Measurements from ENCODE around the gene BRSK2. TPM values are rescaled to one million over a fixed set of nuclear protein-coding genes. Genes with fewer than 3 reads are reported as not detected.

Gene BRSK2
- total RNA-seq, 2 experiments from 2014 or later: 0.22 to 0.55 TPM

DNA sequence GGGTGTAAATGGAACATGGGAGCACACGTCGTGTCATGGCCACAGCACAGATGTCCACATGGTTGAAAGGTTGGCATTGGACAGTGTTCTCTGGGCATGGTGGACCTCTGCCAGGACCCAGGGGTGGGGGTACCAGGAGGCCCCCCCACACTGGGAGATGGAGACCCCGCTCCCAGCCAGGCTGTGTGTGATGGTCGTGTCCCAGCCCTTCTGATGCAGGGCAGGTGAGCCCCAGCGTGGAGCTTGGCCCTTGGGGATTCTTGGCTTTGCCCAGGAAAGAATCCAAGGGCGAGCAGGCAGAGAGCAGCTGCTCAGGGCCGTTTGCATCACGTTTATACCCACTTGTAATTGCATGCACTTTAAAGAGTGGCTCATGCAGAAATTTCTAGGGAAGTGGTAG is 22.0 kb upstream of the BRSK2 start:
- ATAC-seq (ENCODE audit: poor library complexity) (no peak), DNase-seq (no peak)
- H3K27me3 ChIP-seq (ENCODE audit: control insufficient read depth in 1 of 2, insufficient read depth in 2 of 2, low read length in 2 of 2): peaks cover 0 to 6% of the 10 kb centered on the region in 2 experiments
- no peaks in the 10 kb centered on the region for H3K9me3 Mint-ChIP-seq
- no peak overlapping the region for H3K4me3 ChIP-seq (ENCODE audit: low read length)
- intact Hi-C loops (cut with DNase I, micrococcal nuclease): no loop called here
- ChIA-PET POLR2A (no interaction called here), CTCF (no interaction called here)
- H3K27ac ChIP-seq (ENCODE audit: low read depth in 1 of 2, low read length in 2 of 2): no peak overlapping the region
- no peak overlapping the region for H3K27ac Mint-ChIP-seq
- TF ChIP-seq, protein P1, sequence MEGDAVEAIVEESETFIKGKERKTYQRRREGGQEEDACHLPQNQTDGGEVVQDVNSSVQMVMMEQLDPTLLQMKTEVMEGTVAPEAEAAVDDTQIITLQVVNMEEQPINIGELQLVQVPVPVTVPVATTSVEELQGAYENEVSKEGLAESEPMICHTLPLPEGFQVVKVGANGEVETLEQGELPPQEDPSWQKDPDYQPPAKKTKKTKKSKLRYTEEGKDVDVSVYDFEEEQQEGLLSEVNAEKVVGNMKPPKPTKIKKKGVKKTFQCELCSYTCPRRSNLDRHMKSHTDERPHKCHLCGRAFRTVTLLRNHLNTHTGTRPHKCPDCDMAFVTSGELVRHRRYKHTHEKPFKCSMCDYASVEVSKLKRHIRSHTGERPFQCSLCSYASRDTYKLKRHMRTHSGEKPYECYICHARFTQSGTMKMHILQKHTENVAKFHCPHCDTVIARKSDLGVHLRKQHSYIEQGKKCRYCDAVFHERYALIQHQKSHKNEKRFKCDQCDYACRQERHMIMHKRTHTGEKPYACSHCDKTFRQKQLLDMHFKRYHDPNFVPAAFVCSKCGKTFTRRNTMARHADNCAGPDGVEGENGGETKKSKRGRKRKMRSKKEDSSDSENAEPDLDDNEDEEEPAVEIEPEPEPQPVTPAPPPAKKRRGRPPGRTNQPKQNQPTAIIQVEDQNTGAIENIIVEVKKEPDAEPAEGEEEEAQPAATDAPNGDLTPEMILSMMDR (IDR thresholded peaks at IDR 0.05): no peak
- no peaks in the 10 kb centered on the region for H3K4me1 ChIP-seq (ENCODE audit: insufficient read depth, low read length)
- H3K36me3 ChIP-seq (ENCODE audit: insufficient read depth, low read length): no peaks in the 10 kb centered on the region
- H3K4me3 Mint-ChIP-seq: no peak overlapping the region
- no peaks in the 10 kb centered on the region for H3K27me3 Mint-ChIP-seq
- no peaks in the 10 kb centered on the region for H3K4me1 Mint-ChIP-seq (ENCODE audit: low read depth)
- H3K36me3 Mint-ChIP-seq (ENCODE audit: low read depth): no peaks in the 10 kb centered on the region
- H3K9me3 ChIP-seq (ENCODE audit: control insufficient read depth in 1 of 2, insufficient read depth in 1 of 2, low read length in 2 of 2): peaks cover 0 to 18% of the 10 kb centered on the region in 2 experiments

DNA sequence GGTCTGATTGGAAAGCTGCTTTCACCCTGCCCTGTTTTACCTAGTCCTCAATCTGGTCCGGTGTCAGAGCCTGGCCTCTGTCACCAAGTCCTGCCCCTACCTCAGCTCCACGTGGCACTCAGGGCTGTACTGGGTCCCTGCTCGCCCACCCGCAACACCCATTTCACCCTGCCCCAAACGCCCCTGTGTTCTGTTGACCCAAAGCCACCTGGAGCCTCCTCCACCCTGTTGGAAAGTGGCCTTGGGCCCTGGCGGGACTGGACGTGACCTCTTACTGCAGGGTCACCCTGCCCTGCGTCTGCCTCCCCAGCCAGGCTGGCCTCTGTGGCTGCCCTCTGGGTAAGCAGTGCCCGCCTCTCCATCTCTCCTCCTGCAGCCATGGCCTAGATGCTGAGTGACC is 21.5 kb upstream of the BRSK2 start:
- H3K27ac Mint-ChIP-seq: no peak overlapping the region
- H3K4me1 Mint-ChIP-seq (ENCODE audit: low read depth): no peaks in the 10 kb centered on the region
- Histone ChIP-seq H3K36me3 (ENCODE audit: insufficient read depth, low read length) (no peaks in the 10 kb centered on the region), H3K27me3 (ENCODE audit: control insufficient read depth in 1 of 2, insufficient read depth in 2 of 2, low read length in 2 of 2) (peaks cover 0 to 6% of the 10 kb centered on the region in 2 experiments), H3K4me1 (ENCODE audit: insufficient read depth, low read length) (no peaks in the 10 kb centered on the region), H3K9me3 (ENCODE audit: control insufficient read depth in 1 of 2, insufficient read depth in 1 of 2, low read length in 2 of 2) (peaks cover 0 to 18% of the 10 kb centered on the region in 2 experiments), H3K27ac (ENCODE audit: low read depth in 1 of 2, low read length in 2 of 2) (no peak overlapping the region), H3K4me3 (ENCODE audit: low read length) (no peak overlapping the region)
- H3K9me3 Mint-ChIP-seq: no peaks in the 10 kb centered on the region
- ChIA-PET POLR2A (no interaction called here), CTCF (no interaction called here)
- no peak overlapping the region for H3K4me3 Mint-ChIP-seq
- H3K27me3 Mint-ChIP-seq: no peaks in the 10 kb centered on the region
- no peaks in the 10 kb centered on the region for H3K36me3 Mint-ChIP-seq (ENCODE audit: low read depth)
- intact Hi-C loops (cut with DNase I, micrococcal nuclease): no loop called here
- DNase-seq (no peak), ATAC-seq (ENCODE audit: poor library complexity) (no peak)
- TF ChIP-seq, protein P1 (IDR thresholded peaks at IDR 0.05): no peak

DNA sequence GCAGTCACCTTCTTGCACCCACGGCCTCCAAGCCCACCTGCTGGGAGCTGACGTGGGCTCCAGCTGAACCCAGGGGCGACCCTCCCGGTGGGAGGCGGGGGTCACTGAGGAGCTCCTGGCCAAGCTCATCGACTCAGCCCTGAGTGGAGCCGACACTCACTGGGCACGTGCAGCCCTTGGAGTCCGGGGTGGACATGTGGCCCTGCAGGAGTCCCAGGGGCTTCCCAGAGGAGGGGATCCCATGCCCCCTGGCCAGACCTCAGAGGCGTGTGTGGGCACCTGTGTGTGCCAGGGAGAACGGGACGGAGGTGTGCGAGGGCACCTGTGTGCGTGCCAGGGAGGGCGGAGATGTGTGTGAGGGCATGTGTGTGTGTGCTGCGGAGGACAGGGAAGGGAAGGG is 20.8 kb upstream of the BRSK2 start:
- H3K4me1 Mint-ChIP-seq (ENCODE audit: low read depth): no peaks in the 10 kb centered on the region
- CTCF ChIA-PET: no interaction called here
- ATAC-seq (ENCODE audit: poor library complexity) (no peak), DNase-seq (no peak)
- POLR2A ChIA-PET: no interaction called here
- intact Hi-C loops (cut with DNase I, micrococcal nuclease): no loop called here
- H3K36me3 Mint-ChIP-seq (ENCODE audit: low read depth): no peaks in the 10 kb centered on the region
- H3K27me3 Mint-ChIP-seq: no peaks in the 10 kb centered on the region
- Histone ChIP-seq H3K9me3 (ENCODE audit: control insufficient read depth in 1 of 2, insufficient read depth in 1 of 2, low read length in 2 of 2) (peaks cover 0 to 18% of the 10 kb centered on the region in 2 experiments), H3K4me3 (ENCODE audit: low read length) (no peak overlapping the region), H3K27me3 (ENCODE audit: control insufficient read depth in 1 of 2, insufficient read depth in 2 of 2, low read length in 2 of 2) (peaks cover 0 to 6% of the 10 kb centered on the region in 2 experiments), H3K27ac (ENCODE audit: low read depth in 1 of 2, low read length in 2 of 2) (no peak overlapping the region), H3K4me1 (ENCODE audit: insufficient read depth, low read length) (no peaks in the 10 kb centered on the region), H3K36me3 (ENCODE audit: insufficient read depth, low read length) (no peaks in the 10 kb centered on the region)
- no peaks in the 10 kb centered on the region for H3K9me3 Mint-ChIP-seq
- TF ChIP-seq, protein P1 (IDR thresholded peaks at IDR 0.05): no peak
- no peak overlapping the region for H3K27ac Mint-ChIP-seq
- no peak overlapping the region for H3K4me3 Mint-ChIP-seq
